AG04449 (cell line): ENCODE data around the gene ACADVL.

Experiments
- CTCF ChIA-PET: fragments of 350-600 bp; formaldehyde crosslinking; extraction: SDS; loops from one replicate; lab custom pipeline; 2021; ENCODE audit warnings: antibody characterized with exemption; lab: Yijun Ruan, JAX
- POLR2A ChIA-PET: fragments of 400-600, 350-600 bp; formaldehyde crosslinking; extraction: SDS; loops from one replicate; lab custom pipeline; 2020; ENCODE audit warnings: antibody characterized with exemption, inconsistent platforms; lab: Yijun Ruan, JAX
- DNase-seq: peaks from one replicate; pipeline ENCODE4 v3.0.0-alpha.2; 2010; ENCODE audit warnings: low read depth, low spot score
- H3K4me3 ChIP-seq: 2 replicates; pipeline ENCODE4 v1.5.1; 2011; ENCODE audit warnings: low read depth, mild to moderate bottlenecking, control low read depth, low read length
- CTCF ChIP-seq: IDR thresholded peaks from one replicate; pipeline ENCODE4 v1.5.1; 2011; ENCODE audit warnings: mild to moderate bottlenecking, moderate library complexity, low read length, control low read depth, inconsistent platforms; ENCODE audit not compliant: insufficient read depth; ENCODE audit errors: missing control alignments

The ACADVL gene

GRCh38 chr17:7207120-7208001, 12.4 kb upstream of the ACADVL start:
- no peak overlapping the region for H3K4me3 ChIP-seq
- ChIA-PET POLR2A (interaction anchor here (0.6 kb wide), 1 partner anchor 52 kb away, joined by 4 read pairs; no protein-coding TSS in a partner anchor), CTCF (interaction anchor here (1.2 kb wide), 1 partner anchor 162 kb away, joined by 4 read pairs; no protein-coding TSS in a partner anchor)
- no peak for TF ChIP-seq CTCF
- DNase-seq = no peak

- ChIA-PET CTCF (interaction anchor here (1.2 kb wide), 1 partner anchor 163 kb away, joined by 4 read pairs; no protein-coding TSS in a partner anchor), POLR2A (no interaction called here)
- TF ChIP-seq CTCF = no peak
- H3K4me3 ChIP-seq = no peak overlapping the region
- no peak for DNase-seq
These were observed 11.6 kb upstream of the ACADVL start for GRCh38 chr17:7208027-7208571.

- no peak for DNase-seq
- ChIA-PET CTCF (no interaction called here), POLR2A (no interaction called here)
- no peak for TF ChIP-seq CTCF
- H3K4me3 ChIP-seq = no peak overlapping the region
These were observed 10.8 kb upstream of the ACADVL start for GRCh38 chr17:7208754-7209460.

GRCh38 chr17:7211491-7212273, 8.1 kb upstream of the ACADVL start:
- no peak for TF ChIP-seq CTCF
- no peak for DNase-seq
- POLR2A ChIA-PET = no interaction called here
- CTCF ChIA-PET = no interaction called here
- H3K4me3 ChIP-seq = no peak overlapping the region

GRCh38 chr17:7213895-7214299, 5.8 kb upstream of the ACADVL start:
- ChIA-PET POLR2A (interaction anchor here (1.2 kb wide), 1 partner anchor 23 kb away, joined by 3 read pairs; no protein-coding TSS in a partner anchor), CTCF (interaction anchor here (0.7 to 2.3 kb wide), 8 partner anchors 11 to 168 kb away, joined by 3 to 11 read pairs (median 4); partner anchors contain the start of gene SLC2A4)
- H3K4me3 ChIP-seq = peak overlapping the region; percentile 66
- TF ChIP-seq CTCF = peak; percentile 34
- no peak for DNase-seq
